Ascending aorta (tissue), 2 donors: ENCODE measurements around the gene TMEM17. TPM values are rescaled to one million over a fixed set of nuclear protein-coding genes. Genes with fewer than 3 reads are reported as not detected.
"Not testable (repeated sequence)": the region's sequence is repeated elsewhere in the genome, so short reads cannot be mapped to it uniquely, and the experiment has no call there.

Experiments
- DNase-seq, 2 donors: peaks; one replicate each; pipeline ENCODE4 v3.0.0-alpha.2; 2019; ENCODE audit warnings: low spot score in 2 of 2
- H3K27ac ChIP-seq, 2 donors: fragments of 200-600 bp; sonication (generic); one replicate each; pipeline ENCODE4 v1.5.1; 2016 to 2017; ENCODE audit warnings: mild to moderate bottlenecking in 1 of 2
- H3K27me3 ChIP-seq: fragments of 200-600 bp; sonication (generic); one replicate; pipeline ENCODE4 v1.5.1; 2017
- H3K36me3 ChIP-seq, 2 donors: fragments of 200-600 bp; sonication (generic); one replicate each; pipeline ENCODE4 v1.5.1; 2016
- H3K4me1 ChIP-seq, 2 donors: fragments of 200-600 bp; sonication (generic); one replicate each; pipeline ENCODE4 v1.5.1; 2016 to 2017; ENCODE audit warnings: mild to moderate bottlenecking in 1 of 2
- H3K4me3 ChIP-seq, 2 donors: fragments of 200-600 bp; sonication (generic); one replicate each; pipeline ENCODE4 v1.5.1; 2016 to 2017; ENCODE audit warnings: mild to moderate bottlenecking in 1 of 2
- H3K9me3 ChIP-seq, 2 donors: fragments of 200-600 bp; sonication (generic); one replicate each; pipeline ENCODE4 v1.5.1; 2016
- CTCF ChIP-seq, 3 experiments: fragments of 200-600 bp in 2 of 3; fragments of 450-650 bp in 1 of 3; sonication (generic) in 2 of 3; IDR thresholded peaks; one replicate each; pipeline ENCODE4 v1.5.1; 2016 to 2019; ENCODE audit warnings: antibody characterized with exemption in 3 of 3, mild to moderate bottlenecking in 1 of 3, moderate library complexity in 1 of 3
- intact Hi-C: fragments of 100-400 bp; cut with DNase I; formaldehyde crosslinking; loops from one replicate; pipeline ENCODE4 v1.15.1; 2023
- total RNA-seq: library from RNA; depleted of rRNA; stranded (reverse); fragments of >200 nt; gene quantifications from one replicate; pipeline ENCODE4 v1.1.0, GENCODE V29; 2016

Gene TMEM17
- total RNA-seq, 1 donor from 2014 or later, result not detected

DNA sequence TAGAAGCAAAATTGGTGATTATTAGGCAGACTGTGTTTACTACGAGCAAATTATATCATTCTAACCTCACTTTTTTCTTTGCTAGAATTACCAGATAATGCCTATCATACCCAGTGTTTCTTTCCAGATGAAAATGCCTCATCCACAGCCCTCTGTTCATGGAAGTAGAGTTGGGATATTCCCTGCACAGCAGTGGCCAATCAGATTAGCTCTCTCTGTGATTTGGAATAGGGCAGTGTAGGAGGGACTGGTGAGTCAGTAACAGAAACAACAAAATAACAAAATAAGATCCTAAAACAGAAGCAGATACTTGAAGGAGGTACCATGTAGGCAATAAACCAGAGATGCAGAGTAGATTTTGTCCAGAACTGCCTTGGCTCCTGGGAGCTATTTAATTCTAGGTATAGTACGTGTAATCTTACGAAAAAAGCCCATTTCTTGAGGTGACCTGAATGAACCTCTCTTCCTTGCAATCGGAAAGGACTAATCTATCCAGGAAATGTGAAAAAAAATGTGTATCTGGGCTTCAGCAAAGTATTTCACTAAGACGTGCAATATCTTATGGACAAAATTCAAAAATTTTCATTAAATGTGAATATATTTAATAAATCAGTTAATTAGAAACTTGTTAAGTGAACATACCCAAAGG lies 18.4 kb upstream of the TMEM17 start:
- TF ChIP-seq CTCF (IDR thresholded peaks at IDR 0.05), result no peak
- Histone ChIP-seq H3K27ac (no peak overlapping the region), H3K27me3 (no peaks in the 10 kb centered on the region), H3K4me1 (no peaks in the 10 kb centered on the region), H3K9me3 (no peaks in the 10 kb centered on the region), H3K4me3 (no peak overlapping the region), H3K36me3 (no peaks in the 10 kb centered on the region)
- intact Hi-C loops, result no loop called here
- DNase-seq, result no peak

DNA sequence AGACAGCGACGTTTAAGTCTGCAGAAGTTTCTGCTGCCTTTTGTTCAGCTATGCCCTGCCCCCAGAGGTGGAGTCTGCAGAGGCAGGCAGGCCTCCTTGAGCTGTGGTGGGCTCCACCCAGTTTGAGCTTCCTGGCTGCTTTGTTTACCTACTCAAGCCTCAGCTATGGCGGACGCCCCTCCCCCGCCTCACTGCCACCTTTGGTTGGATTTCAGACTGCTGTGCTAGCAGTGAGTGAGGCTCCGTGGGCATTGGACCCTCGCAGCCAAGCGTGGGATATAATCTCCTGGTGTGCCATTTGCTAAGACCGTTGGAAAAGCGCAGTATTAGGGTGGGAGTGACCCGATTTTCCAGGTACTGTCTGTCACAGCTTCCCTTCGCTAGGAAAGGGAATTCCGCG lies 15.1 kb upstream of the TMEM17 start:
- H3K9me3 ChIP-seq, DNase-seq, H3K4me3 ChIP-seq, H3K27me3 ChIP-seq, H3K27ac ChIP-seq, H3K4me1 ChIP-seq, intact Hi-C loops, H3K36me3 ChIP-seq: not testable (repeated sequence)

DNA sequence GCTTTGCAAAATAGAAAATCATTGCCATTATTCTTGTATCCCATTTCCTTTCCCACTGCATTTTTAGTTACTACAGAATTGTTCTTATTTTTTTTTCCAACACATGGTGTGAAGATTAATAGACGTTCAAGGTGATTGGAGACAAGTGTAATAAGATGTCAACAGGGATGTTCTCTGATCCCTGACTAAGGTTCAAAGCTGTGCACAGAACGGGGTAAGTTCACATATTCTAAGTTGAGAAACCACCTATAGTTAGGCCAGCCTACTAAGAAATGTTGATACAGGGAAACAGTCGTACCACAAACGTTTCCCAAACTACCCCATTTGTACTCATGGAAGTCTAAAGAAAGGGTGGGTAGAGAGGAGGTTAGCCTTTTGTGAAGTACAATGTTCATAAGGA lies 6.4 kb upstream of the TMEM17 start:
- no peak for DNase-seq
- no peak for TF ChIP-seq CTCF (IDR thresholded peaks at IDR 0.05)
- intact Hi-C loops, result no loop called here

GRCh38 chr2:62511636-62512035 lies 5.6 kb upstream of the TMEM17 start:
- H3K27ac ChIP-seq, result no peak overlapping the region
- no peaks in the 10 kb centered on the region for H3K36me3 ChIP-seq
- DNase-seq, result no peak
- H3K4me1 ChIP-seq, result peaks cover 0 to 1% of the 10 kb centered on the region in 2 donors
- intact Hi-C loops, result no loop called here
- no peaks in the 10 kb centered on the region for H3K27me3 ChIP-seq
- no peak overlapping the region for H3K4me3 ChIP-seq
- no peak for TF ChIP-seq CTCF (IDR thresholded peaks at IDR 0.05)
- peaks cover 0 to 2% of the 10 kb centered on the region in 2 donors for H3K9me3 ChIP-seq

More for the DNA sequence above, 6.4 kb upstream of the TMEM17 start:
- H3K27me3 ChIP-seq, result no peaks in the 10 kb centered on the region
- H3K27ac ChIP-seq, result no peak overlapping the region
- H3K36me3 ChIP-seq, result no peaks in the 10 kb centered on the region
- peaks cover 0 to 4% of the 10 kb centered on the region in 2 donors for H3K9me3 ChIP-seq
- no peak overlapping the region for H3K4me3 ChIP-seq
- H3K4me1 ChIP-seq, result no peaks in the 10 kb centered on the region

GRCh38 chr2:62506421-62506750 lies 391 bp upstream of the TMEM17 start:
- H3K4me1 ChIP-seq, result peaks cover 0 to 2% of the 10 kb centered on the region in 2 donors
- no peak for DNase-seq
- intact Hi-C loops, result loop anchor here (1.0 to 10.0 kb wide), 7 partner anchors 49 to 1332 kb away; partner anchors contain the start of genes CCT4, MDH1 and WDPCP
- H3K9me3 ChIP-seq, result no peaks in the 10 kb centered on the region
- no peaks in the 10 kb centered on the region for H3K27me3 ChIP-seq
- no peak for TF ChIP-seq CTCF (IDR thresholded peaks at IDR 0.05)
- peak overlapping the region; percentile 67 to 74 for H3K4me3 ChIP-seq
- peak overlapping the region; percentile 85 to 88 for H3K27ac ChIP-seq
- H3K36me3 ChIP-seq, result no peaks in the 10 kb centered on the region

DNA sequence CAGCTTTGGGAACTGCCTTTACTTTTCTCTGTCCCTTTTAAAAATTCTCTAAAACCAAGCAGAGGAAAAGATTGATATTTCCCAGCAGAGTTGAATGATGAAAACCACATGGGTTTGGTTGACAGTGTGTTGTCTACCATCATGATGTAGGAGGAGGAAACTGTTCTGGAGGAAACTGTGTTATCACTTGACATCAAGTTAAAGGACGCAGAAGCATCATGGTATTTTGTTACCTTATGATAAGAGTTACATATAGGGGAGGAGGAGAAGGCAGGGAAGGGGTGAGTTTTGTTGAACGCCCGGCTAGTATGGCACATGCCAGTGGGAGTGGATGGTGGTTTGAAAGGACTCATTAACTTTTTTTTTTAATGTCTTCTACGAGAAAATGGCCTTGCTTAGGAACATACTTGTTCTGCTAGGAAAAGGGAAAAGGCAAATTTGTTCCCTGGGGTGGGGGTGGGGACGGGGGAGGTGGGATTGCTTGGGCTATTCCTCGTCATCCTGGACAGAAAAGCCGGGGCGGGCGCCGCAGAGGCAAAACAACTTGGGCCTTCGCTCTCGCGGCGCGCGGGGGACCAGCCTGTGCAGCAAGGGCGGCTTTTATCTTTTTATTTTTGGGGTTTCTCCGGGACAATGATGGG lies 766 bp downstream of the TMEM17 start:
- Histone ChIP-seq H3K9me3 (no peaks in the 10 kb centered on the region), H3K4me3 (peak overlapping the region; percentile 67 to 74), H3K36me3 (no peaks in the 10 kb centered on the region), H3K27me3 (no peaks in the 10 kb centered on the region), H3K27ac (peak overlapping the region; percentile 85 to 88), H3K4me1 (peaks cover 0 to 2% of the 10 kb centered on the region in 2 donors)
- DNase-seq, result no peak
- TF ChIP-seq CTCF (IDR thresholded peaks at IDR 0.05), result no peak
- intact Hi-C loops, result loop anchor here (1.0 to 10.0 kb wide), 6 partner anchors 48 to 1330 kb away; partner anchors contain the start of genes CCT4 and EHBP1
